LNCaP clone FGC (cell line): ENCODE data around the gene RABGGTA.
A peak's percentile ranks its signal among the peaks of the same experiment; 100 is the strongest.
"Not testable (repeated sequence)": the region's sequence is repeated elsewhere in the genome, so short reads cannot be mapped to it uniquely, and the experiment has no call there.

Experiments
- DNase-seq: peaks from one replicate; pipeline ENCODE4 v3.0.0-alpha.2; 2011; ENCODE audit warnings: low read depth
- H3K4me3 ChIP-seq: 2 replicates; pipeline ENCODE4 v1.5.1; 2011; ENCODE audit warnings: mild to moderate bottlenecking, low read depth, low read length, control low read depth
- TF ChIP-seq, protein P1 (sequence below): IDR thresholded peaks from 2 replicates; pipeline ENCODE4 v1.5.1; 2012; ENCODE audit warnings: mild to moderate bottlenecking; ENCODE audit not compliant: control insufficient read depth, insufficient read depth; ENCODE audit errors: extremely low read depth

The RABGGTA gene

DNA sequence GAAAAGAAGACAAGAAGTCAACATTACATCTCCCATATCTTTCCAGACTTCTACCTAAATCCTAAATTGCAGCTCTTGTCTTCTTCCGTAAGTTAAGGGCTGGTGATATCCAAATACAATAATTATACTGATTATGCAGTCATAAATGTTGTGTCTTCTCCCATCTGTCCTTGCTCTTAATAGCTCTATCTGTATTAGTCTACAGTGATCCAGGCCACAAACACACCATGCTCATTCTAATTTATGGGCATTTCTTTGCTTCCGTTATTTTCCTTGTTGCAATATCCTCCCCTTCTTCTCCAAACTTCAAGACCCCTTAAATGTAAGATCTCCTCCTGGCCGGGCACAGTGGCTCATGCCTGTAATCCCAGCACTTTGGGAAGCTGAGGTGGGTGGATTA, 51.9 kb downstream of the RABGGTA start:
- TF ChIP-seq, protein P1, sequence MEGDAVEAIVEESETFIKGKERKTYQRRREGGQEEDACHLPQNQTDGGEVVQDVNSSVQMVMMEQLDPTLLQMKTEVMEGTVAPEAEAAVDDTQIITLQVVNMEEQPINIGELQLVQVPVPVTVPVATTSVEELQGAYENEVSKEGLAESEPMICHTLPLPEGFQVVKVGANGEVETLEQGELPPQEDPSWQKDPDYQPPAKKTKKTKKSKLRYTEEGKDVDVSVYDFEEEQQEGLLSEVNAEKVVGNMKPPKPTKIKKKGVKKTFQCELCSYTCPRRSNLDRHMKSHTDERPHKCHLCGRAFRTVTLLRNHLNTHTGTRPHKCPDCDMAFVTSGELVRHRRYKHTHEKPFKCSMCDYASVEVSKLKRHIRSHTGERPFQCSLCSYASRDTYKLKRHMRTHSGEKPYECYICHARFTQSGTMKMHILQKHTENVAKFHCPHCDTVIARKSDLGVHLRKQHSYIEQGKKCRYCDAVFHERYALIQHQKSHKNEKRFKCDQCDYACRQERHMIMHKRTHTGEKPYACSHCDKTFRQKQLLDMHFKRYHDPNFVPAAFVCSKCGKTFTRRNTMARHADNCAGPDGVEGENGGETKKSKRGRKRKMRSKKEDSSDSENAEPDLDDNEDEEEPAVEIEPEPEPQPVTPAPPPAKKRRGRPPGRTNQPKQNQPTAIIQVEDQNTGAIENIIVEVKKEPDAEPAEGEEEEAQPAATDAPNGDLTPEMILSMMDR: no peak
- DNase-seq: no peak

DNA sequence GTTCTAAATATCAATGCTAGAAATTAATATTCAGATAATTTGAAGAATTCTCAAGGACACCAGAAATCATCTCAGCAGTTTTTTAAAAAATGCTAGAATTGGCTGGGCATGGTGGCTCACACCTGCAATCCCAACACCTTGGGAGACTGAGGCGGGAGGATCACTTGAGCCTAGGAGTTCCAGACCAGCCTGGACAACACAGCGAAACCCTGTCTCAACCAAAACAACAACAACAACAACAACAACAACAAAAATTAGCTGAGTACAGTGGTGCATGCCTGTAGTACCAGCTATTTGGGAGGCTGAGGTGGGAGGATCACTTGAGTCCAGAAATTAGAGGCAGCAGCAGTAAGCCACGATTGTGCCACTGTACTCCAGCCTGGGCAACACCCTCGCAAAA, 52.3 kb downstream of the RABGGTA start:
- DNase-seq: no peak
- H3K4me3 ChIP-seq: no peak overlapping the region
- TF ChIP-seq, protein P1: no peak

More for the DNA sequence above, 51.9 kb downstream of the RABGGTA start:
- H3K4me3 ChIP-seq: no peak overlapping the region

- DNase-seq: not testable (repeated sequence)
Measured at GRCh38 chr14:24216876-24217275, 54.5 kb downstream of the RABGGTA start.

GRCh38 chr14:24216345-24216699, 55.1 kb downstream of the RABGGTA start:
- TF ChIP-seq, protein P1: no peak
- no peak for DNase-seq
- H3K4me3 ChIP-seq: peak overlapping the region; percentile 93

More at GRCh38 chr14:24216876-24217275, 54.5 kb downstream of the RABGGTA start:
- not testable (repeated sequence) for H3K4me3 ChIP-seq
